Lower leg skin (tissue), 3 donors: ENCODE measurements around the gene SCNN1B.

Experiments used
- POLR2A ChIP-seq, 2 donors: fragments of 450-650 bp; IDR thresholded peaks; one replicate each; pipeline ENCODE4 v1.6.1; 2016 to 2017; ENCODE audit warnings: antibody characterized with exemption in 2 of 2, mild to moderate bottlenecking in 1 of 2, moderate library complexity in 1 of 2
- TF ChIP-seq, protein P1 (sequence below), 3 donors: fragments of 450-650 bp; IDR thresholded peaks; one replicate each; pipeline ENCODE4 v1.5.1; 2016; ENCODE audit warnings: antibody characterized with exemption in 3 of 3, mild to moderate bottlenecking in 3 of 3, moderate library complexity in 2 of 3

GRCh38 chr16:23406546-23407240 lies 104.6 kb downstream of the SCNN1B start:
- TF ChIP-seq POLR2A (IDR thresholded peaks at IDR 0.05), result no peak
- TF ChIP-seq, protein P1, sequence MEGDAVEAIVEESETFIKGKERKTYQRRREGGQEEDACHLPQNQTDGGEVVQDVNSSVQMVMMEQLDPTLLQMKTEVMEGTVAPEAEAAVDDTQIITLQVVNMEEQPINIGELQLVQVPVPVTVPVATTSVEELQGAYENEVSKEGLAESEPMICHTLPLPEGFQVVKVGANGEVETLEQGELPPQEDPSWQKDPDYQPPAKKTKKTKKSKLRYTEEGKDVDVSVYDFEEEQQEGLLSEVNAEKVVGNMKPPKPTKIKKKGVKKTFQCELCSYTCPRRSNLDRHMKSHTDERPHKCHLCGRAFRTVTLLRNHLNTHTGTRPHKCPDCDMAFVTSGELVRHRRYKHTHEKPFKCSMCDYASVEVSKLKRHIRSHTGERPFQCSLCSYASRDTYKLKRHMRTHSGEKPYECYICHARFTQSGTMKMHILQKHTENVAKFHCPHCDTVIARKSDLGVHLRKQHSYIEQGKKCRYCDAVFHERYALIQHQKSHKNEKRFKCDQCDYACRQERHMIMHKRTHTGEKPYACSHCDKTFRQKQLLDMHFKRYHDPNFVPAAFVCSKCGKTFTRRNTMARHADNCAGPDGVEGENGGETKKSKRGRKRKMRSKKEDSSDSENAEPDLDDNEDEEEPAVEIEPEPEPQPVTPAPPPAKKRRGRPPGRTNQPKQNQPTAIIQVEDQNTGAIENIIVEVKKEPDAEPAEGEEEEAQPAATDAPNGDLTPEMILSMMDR (IDR thresholded peaks at IDR 0.05), result no peak
